NOMO-1 (cell line): Measurements from ENCODE around the gene APH1B.
A peak's percentile ranks its signal among the peaks of the same experiment; 100 is the strongest.

Experiments used
- DNase-seq, 2 experiments: peaks; one replicate each; lab custom pipeline; 2025; ENCODE audit not compliant: unreplicated experiment in 2 of 2; lab: John Stamatoyannopoulos, UW

APH1B gene

DNA sequence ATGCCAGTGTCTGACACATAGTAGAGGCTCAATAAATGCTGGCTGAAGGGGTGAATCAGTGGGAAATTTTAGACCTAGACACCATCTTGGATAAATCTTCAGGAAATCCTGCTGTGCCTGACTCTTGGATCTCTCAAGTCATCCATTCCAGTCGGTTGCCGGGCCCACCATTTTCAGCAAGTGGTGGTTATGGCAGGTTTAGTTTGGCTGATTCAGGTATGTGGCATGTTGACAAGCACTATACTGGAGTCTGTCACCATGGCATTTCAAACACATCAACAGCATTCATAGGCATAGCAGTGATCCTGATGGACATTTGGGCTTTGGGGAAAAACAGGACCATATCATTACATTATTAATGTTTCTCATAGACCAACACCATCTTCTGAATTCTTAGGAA lies 25.7 kb upstream of the APH1B start:
- DNase-seq: no peak

DNA sequence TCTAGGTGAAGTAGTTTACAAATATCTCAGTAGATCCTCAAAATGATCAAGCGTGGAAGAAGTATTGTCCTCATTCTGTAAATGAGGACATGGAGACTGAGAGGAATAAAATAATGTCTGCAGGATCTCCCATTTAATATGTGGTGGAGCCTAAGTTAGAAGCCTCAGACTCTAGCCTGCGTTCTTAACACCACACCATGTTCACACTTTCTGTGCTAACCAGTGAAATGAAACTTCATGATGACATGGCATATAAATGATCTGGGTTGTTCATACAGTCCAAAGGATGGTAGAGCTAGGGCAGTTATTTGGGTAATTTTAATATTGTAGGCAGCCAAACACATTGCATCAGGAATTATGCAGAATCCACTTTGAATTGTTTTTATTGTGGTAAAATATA lies 25.1 kb upstream of the APH1B start:
- DNase-seq: no peak

DNA sequence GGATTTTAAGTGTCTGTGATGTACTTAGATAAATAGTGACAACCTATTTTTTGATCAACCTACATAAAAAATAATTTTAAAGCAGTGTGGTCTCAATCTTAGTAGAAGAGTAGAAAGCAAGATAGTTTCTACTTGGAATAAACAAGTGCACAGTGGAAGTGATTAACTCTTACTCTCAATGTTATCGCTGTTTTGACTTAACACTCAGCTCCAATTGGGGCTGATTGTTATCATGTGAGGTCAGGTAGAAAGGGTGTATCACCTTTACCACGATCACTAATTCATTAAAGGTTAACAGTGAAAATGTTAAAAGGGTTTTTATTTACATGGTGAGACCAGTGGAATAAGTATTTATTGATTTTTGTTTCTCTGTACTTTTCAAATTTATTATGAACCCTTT lies 22.4 kb upstream of the APH1B start:
- DNase-seq: no peak

DNA sequence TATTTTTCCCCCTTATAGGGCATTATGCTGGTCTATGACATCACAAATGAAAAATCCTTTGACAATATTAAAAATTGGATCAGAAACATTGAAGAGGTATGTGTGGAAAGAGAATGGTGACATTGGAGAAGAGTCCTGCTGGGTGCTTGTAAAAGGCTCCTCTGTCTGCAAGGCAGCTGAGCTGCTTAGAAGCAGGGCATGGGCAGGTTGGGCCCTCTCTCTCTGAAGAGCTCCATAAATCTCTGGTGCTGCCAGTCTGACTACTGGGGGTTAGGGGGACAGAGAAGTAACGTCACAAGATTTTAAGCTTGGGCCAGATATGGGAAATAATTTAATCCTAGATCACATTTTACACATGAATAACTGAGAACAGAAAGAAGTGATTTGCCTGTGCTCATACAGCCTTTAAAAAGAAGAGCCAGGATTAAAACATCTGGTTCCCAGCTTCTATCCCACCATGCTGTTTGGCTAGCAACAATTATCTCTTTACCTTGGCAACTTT lies 21.9 kb upstream of the APH1B start:
- no peak for DNase-seq

DNA sequence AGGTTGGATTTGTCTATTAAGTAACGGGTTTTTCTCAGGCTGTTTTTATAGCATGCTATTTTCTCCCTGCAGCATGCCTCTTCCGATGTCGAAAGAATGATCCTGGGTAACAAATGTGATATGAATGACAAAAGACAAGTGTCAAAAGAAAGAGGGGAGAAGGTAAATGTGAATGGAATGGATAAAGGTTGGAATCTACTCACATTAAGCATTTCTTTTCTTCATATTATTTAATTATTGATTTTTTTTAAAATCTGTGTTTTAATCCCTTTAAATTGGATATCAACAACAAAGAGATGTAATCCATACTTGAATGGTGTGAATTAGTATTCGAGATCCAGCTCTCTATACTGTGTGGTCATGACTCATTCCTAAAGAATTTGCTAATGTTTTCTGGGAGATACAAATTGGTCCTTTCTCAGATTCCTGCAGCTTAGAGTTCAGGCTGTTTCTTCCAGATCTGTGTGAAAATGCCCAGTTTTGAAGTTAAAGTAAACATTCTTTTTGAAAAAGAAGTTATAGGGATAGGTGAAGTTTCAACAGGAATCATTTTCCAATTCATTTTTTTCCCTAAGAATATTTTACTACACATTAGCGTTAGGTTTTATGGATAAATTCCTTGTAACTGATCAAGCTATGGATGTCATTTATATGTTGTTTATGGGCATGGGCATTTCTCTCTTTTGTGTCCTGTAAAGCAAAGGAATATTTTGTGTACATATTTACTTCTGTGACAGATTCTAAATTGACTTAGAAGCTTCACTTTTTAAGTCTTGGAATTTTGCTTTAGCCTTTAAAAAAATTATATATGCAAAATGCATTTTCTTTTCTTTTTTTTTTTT lies 20.8 kb upstream of the APH1B start:
- DNase-seq: no peak

DNA sequence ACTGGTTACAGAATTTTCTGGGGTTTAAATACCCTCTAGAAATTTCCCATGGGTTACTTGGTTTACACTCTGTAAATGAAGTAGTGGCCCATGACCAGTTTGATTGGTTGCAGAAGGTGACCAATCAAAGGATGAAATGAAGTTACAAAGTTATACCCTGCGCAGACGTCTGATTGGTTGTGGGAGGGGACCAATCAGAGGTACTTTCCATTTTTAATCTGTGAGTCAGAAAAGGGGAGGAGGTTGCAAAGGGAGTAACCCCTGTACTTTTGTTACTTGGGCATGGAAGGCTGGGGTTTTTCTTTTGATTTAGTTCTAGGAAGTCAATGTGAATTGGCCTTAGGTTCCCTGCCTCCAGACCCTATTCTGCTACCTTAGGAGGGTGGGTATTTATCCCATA lies 18.7 kb upstream of the APH1B start:
- no peak for DNase-seq

DNA sequence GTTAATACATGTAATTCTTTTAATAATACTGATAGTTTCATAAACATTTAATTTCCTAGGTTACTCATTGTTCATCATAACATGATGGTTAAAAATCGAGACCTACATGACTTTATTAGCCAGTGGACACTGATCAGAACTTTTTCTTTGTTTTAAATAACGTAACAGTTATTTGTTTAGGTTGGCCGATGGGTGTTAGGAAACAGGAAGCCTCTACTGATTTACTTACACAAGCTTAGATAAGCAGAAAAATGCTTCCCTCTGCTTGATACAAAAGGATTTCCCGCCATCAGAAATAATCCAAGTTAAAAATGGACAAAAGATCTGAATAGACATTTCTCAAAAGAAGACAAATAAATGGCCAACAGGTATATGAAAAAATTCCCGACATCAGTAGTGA lies 16.6 kb upstream of the APH1B start:
- no peak for DNase-seq

DNA sequence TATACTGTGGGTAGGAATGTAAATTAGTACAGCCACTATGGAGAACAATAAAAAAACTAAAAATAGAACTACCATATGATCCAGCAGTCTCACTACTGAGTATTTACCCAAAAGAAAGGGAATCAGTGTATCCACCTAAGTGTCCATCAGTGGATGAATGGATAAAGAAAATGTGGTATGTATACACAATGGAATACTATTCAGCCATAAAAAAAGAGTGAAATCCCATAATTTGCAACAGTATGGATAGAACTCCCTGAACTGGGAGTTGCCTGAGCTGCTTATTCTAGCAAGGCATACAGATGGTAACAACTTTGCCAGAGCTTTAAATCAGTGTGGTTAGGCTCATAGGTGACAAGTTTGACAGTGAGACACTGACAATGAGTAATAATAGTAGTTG lies 16.1 kb upstream of the APH1B start:
- no peak for DNase-seq

DNA sequence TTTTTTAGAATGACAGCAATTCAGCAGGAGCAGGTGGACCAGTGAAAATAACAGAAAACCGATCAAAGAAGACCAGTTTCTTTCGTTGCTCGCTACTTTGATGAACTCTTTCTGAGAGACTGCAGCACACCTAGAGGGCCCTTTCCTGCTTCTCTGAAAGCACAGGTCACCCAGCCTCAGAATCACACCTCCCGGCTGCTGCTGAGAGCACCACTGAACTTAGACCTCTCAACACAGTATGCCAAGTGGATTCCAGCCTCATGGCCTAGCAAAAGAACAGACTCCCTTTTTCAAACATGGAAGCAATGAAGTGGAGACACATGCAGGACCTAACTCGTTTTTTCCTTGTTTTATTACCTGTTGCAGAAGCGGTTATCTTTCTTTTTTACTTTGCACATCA lies 13.9 kb upstream of the APH1B start:
- no peak for DNase-seq

DNA sequence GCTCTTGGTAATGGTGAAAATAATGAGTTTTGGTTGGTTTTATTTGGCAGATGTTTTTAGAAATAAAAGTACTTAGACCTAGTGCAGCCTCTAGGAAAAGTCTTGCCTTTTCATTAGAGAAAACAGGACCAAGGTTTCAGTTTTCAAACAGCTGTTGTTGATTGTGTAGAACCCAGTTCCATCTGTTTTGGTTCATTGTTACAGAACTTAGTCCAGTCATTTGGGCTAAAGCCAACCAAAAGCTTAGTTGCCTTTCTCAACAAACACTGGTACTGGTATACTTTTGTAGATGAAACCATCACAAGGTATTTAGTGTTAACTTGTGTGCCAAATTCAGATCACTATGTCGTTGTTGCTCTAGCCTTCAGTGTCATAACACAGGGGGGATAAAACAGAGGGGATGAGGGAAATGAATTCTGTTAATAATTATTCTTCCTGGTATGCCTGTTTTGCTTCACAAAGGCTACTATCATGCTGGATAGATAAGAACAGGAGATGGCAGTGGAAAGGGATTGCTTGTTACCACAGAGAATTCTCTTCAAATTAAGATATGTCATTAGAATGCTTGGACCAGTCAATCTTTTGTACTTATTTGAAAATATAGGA lies 12.6 kb upstream of the APH1B start:
- DNase-seq: no peak

DNA sequence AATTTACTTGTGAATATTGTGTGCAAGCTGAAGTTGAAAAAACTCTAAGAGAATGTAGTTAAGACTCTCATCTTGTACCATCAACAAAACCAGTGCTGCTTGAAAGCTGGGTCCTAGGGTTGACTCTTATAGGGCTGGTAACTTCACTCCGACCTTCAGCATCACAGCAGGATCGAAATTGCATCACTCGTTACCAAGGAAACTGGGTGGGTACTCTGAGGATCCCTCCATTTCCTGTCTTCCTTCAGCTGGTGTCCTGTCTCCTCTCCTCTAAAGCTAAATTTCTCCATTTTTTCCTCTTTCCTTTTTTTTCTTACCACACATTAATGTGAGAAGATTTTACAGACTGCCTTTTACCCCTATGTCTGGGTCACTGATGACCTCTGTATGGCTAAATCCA lies 3.0 kb upstream of the APH1B start:
- DNase-seq: no peak

DNA sequence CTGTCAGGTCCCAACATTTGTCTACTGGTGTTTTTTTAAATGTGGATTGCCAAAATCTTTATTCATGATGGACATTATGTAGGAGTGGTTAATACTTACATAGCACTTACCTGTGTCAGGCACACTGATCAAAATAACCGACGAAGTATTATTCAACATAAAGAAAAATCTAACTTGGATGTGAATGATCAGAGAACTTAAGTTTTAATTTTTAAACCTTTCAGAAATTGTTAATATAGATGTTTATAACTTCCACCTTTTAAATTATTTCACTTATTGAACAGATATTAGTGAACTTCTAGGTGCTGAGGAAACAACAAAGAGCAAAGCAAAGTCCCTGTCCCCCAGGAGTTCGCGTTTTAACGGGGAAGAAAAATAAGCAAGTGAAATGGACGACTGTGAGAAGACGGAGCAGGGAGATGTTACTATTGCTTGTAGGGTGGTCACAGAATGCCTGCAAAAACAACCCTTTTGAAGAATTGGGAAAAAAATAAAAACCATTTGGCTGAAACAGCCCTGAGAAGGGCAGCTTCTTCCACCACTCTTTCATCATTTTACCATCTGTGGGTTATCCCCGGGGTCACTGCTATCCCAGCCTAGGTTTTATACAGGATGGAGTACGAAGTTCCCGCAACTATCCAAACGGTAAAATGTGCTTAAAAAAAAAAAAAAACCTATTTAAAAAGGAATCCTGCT lies 915 bp upstream of the APH1B start:
- no peak for DNase-seq

DNA sequence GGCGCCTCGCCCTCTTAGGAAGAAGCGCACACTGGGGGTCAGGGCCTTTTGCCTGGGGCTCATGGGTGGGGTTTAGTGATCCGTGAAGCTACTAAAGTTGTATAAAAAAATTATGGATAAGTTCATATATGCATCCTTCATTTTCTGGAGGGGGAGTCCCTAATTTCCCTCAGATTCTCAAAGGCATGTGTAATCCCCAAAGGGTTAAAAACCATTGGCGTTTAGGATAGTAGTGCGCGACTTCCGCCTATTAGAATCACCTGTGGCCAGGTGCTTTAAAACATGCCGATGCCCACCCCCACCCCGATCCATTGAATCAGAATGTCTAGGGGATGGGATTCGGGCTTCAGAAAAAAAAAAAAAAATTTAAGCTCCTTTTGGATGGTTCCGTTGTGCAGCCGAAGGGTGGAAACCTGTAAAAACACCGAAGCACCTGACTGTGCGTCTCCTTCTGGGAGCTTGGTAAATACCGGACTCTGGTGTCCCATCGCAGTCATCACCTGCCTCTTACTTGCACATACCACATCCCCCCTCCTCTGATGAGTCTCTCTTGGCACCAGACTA lies 570 bp downstream of the APH1B start:
- DNase-seq: no peak

DNA sequence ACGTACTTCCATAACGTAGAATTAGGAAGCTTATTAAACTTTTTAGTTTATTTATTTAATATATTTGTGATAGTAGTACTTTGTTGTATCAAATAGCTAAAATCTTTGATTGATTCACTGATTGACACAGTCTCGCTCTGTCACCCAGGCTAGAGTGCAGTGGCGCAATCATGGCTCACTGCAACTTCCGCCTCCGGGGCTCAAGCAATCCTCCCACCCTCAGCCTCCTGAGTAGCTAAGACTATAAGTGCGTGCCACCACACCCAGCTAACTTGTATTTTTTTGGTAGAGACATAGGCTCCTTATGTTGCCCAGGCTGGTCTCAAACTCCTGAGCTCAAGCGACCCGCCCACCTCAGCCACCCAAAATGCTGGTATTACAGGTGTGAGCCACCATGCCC lies 5.7 kb downstream of the APH1B start:
- peak; percentile 20 to 32 for DNase-seq

DNA sequence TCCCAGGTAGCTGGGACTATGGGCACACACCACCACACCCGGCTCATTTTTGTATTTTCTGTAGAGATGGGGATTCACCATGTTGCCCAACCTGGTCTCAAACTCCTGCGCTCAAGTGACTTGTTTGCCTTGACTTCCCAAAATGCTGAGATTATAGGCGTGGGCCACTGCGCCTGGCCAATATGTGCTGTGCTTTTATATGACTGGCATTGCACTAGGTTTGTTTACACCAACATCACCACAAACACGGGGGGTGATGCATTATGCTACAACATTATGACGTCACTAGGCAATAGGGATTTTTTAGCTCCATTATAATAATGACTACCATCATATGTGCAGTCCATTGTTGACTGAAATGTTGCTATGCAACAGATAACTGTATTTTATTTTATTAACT lies 6.9 kb downstream of the APH1B start:
- no peak for DNase-seq

DNA sequence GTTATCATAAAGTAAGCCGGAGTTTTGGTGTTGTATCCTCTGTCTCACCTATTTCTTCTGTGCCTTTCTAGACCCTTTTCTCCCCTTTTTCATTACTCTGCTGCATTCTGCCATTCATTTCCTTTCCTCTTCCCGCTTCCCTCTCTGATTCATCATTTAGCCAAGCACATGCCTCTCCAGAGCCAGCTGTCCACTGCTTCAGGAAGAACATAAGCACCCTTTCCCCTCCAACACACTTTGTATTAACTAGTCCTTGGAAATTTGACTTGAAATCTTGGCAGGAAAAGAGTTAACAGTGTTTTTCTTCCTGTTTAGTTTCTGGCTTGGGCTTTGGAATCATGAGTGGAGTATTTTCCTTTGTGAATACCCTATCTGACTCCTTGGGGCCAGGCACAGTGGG lies 9.7 kb downstream of the APH1B start:
- no peak for DNase-seq

DNA sequence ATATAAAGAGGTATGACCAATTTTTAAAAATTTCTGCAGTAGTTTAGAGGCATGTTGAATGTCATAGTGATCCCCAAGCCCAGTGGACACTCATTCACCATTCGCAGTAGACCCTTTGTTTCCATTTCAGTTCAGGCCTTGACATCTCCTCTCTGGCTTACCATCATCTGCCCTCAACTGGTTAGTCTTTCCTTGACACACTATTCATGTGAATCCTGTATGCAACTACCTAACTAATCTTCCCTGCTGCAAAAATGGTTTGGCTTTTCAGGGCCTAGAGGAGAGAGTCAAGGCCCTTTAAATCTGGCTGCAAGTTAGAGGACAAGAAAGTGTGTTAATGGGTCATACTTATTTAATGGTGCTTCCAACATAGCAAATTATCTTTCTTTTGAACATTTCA lies 10.9 kb downstream of the APH1B start:
- no peak for DNase-seq

DNA sequence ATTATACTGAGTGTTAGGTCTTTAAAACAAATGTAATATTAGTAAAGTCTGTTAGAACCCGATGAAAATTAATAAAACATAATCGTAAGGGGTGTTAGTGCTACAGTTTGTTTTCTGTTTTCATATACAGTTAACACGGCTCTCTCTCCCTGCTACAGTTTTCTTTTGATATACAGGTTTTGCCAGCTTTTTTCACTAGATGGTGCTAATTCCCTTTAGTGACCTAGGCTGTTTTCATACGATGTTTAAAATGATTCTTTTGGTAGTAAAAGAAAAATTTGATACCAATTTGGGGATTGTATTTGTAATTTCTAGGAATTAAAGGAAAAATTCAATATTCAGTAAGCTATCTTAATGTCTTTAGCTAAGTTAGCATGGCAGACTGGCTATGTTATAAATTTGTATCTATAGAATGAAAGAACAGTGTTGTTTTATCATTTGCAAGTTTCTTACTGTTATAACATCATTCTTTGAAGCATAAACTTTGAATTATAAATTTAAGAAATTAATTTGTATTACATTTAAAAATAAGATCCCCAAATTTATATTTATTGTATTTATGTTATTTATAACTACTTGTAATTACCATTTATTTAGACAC lies 11.5 kb downstream of the APH1B start:
- DNase-seq: peak; percentile 15 to 65

DNA sequence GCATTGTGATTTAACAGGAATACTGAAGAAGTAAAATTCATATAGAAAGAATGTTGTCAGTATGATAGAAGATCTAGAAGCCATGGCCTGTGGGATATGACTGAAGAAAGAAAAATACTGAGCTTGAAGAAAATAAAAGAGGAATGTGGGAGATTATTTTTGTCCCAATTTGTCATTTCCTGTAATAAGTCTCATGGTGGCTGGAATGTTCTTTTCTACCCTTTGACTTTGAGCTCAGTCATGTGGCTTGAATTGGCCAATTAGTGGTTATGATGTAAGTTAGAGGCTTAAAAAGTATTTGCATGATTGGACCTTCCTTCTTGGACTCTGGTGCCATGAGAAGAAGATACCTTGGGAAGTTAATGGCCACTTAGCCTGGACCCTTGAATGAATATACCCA lies 14.1 kb downstream of the APH1B start:
- DNase-seq: no peak

DNA sequence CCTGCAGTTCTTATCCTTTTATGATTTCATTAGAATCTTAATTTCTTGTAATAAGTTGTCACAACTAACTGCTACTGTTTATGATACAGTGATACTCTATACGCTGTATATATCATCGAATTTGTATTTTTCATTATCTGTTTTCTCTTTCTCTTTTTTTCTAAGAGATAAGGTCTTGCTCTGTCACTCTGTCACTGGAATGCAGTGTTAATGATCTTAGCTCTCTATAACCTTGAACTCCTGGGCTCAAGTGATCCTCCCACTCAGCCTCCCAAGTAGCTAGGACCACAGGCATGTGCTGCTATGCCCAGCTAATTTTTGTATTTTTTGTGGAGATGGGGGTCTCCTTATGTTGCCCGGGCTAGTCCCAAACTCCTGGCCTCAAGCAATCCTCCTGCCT lies 14.8 kb downstream of the APH1B start:
- DNase-seq: no peak

DNA sequence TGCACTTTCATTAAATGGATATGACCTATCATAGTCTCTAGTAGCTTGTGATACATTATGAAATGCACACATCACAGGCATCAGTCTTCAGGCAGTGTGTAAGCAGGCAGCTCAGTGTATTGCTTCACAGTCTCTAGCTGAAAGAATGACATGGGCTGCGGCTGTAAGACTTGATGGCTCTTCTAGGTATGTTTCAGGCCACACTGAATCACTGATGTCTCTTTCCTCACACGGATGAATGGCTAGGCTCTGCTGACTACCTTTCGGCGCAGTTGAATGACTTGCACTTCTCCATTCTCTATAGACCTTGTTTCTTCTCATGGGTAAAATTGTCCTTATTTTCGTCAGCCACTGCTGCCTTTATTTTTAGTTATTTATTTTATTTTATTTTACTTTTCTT lies 15.4 kb downstream of the APH1B start:
- no peak for DNase-seq
